PFSK-1 (cell line): ENCODE data around the gene APP.
A peak's percentile ranks its signal among the peaks of the same experiment; 100 is the strongest.

ENCODE experiments used
- POLR2AphosphoS5 ChIP-seq: IDR thresholded peaks from 2 replicates; pipeline ENCODE4 v1.6.1; 2012; ENCODE audit warnings: low read depth, mild to moderate bottlenecking, control low read depth, low read length, moderate library complexity
- REST ChIP-seq, 2 experiments: IDR thresholded peaks; 2 replicates each; pipeline versions ENCODE4 v1.6.1 to v1.8.0; 2011 to 2012; ENCODE audit warnings: low read depth in 2 of 2, low read length in 2 of 2, control low read depth in 1 of 2, inconsistent platforms in 1 of 2, mild to moderate bottlenecking in 1 of 2, moderate library complexity in 1 of 2; ENCODE audit not compliant: insufficient read depth in 1 of 2
- SIN3A ChIP-seq: IDR thresholded peaks from 2 replicates; pipeline ENCODE4 v1.6.1; 2012; ENCODE audit warnings: mild to moderate bottlenecking, low read length, moderate library complexity, borderline replicate concordance; ENCODE audit not compliant: insufficient read depth
- TAF1 ChIP-seq: IDR thresholded peaks from 2 replicates; pipeline ENCODE4 v1.6.1; 2012; ENCODE audit warnings: low read length, control low read depth, borderline replicate concordance; ENCODE audit not compliant: insufficient read depth

DNA sequence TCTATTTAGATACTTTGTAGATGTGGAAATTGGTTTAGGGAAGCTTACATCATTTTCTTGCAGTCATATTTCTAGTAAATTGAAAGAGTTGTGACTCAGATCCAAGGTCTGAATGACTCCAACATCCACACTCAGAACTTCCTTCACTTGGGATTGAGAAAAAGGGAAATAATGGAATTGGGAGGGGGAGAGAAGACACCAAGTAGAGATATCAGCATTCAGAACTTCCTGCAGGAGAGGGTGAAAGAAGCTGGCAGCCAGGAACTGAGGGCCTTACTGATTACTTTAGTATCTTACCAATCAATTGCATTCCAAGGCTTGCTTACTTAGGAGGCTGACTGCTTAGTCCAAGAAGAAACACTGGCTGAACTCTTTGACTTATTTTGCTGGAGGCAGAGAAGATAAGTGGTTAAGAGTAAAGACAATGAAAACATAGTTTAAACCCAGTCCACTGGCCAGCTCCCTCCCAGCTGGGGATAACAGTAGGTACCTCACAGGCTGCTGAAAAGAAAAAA lies 21.7 kb downstream of the APP start:
- TF ChIP-seq SIN3A (peak; percentile 78; the same call in 1 of the 2 replicates), TAF1 (no peak), POLR2AphosphoS5 (no peak), REST (IDR thresholded peaks at IDR 0.05; ENCODE audit: insufficient read depth in 1 of 2, low read depth in 2 of 2, low read length in 2 of 2) (0 out of 4 replicates have a peak, but pooled peaks of 1 of the 2 experiments have one; percentile 27)
